ENCODE measurements around the gene LAMB1.

The LAMB1 gene

GRCh38 chr7:108038986-108039385 lies 36.0 kb upstream of the LAMB1 start:
- Histone ChIP-seq H2BK12ac (ENCODE audit: low read length) (no peak overlapping the region), H3K36me3 (replicated peaks in 1 of 2; ENCODE audit: control insufficient read depth in 2 of 2, insufficient read depth in 2 of 2, low read length in 2 of 2) (no peaks in the 10 kb centered on the region), H3K23ac (ENCODE audit: low read depth, low read length, poor library complexity) (no peak overlapping the region), H3K27me3 (ENCODE audit: control insufficient read depth in 3 of 3, insufficient read depth in 3 of 3, low read depth in 1 of 3, low read length in 3 of 3) (no peaks in the 10 kb centered on the region), H3K4ac (ENCODE audit: low read length) (no peak overlapping the region), H3K14ac (ENCODE audit: low read length) (no peak overlapping the region), H3K4me1 (ENCODE audit: control insufficient read depth in 2 of 2, insufficient read depth in 1 of 2, low read depth in 1 of 2, low read length in 2 of 2) (no peaks in the 10 kb centered on the region), H4K91ac (ENCODE audit: low read depth, low read length, poor library complexity) (no peak overlapping the region), H3K9ac (ENCODE audit: low read depth, low read length, poor library complexity) (no peak overlapping the region), H3K4me2 (ENCODE audit: insufficient read depth, low read length, poor library complexity, severe bottlenecking) (no peak overlapping the region), H3K79me1 (ENCODE audit: low read depth, low read length) (no peaks in the 10 kb centered on the region), H2BK120ac (ENCODE audit: low read depth, low read length) (no peak overlapping the region), H2BK15ac (ENCODE audit: low read length) (no peak overlapping the region), H2AK5ac (ENCODE audit: low read depth, low read length) (no peak overlapping the region), H3K18ac (ENCODE audit: low read length) (no peak overlapping the region), H3K27ac (replicated peaks; ENCODE audit: low read length) (no peak overlapping the region), H2BK5ac (ENCODE audit: low read length) (no peak overlapping the region), H4K8ac (ENCODE audit: low read depth, low read length) (no peak overlapping the region), H2AFZ (ENCODE audit: low read length) (no peak overlapping the region), H3K4me3 (ENCODE audit: low read length in 2 of 2) (no peak overlapping the region), H3K9me3 (replicated peaks in 1 of 2; ENCODE audit: control insufficient read depth in 2 of 2, insufficient read depth in 1 of 2, low read depth in 1 of 2, low read length in 2 of 2) (no peaks in the 10 kb centered on the region)
- DNase-seq (ENCODE audit: low spot score) = no peak

- Histone ChIP-seq H3K36me3 (replicated peaks in 1 of 2; ENCODE audit: control insufficient read depth in 2 of 2, insufficient read depth in 2 of 2, low read length in 2 of 2) (no peaks in the 10 kb centered on the region), H2BK120ac (ENCODE audit: low read depth, low read length) (no peak overlapping the region)
- no CpG with 5 or more reads among the region's 1 CpG for WGBS, 2 donors (ENCODE audit: extremely low coverage in 2 of 2, insufficient read length in 2 of 2, insufficient replicate concordance in 1 of 2)
Observed at GRCh38 chr7:108037741-108038140, 34.8 kb upstream of the LAMB1 start.

GRCh38 chr7:108037140-108037539 lies 34.2 kb upstream of the LAMB1 start:
- Histone ChIP-seq H3K4me1 (ENCODE audit: control insufficient read depth in 2 of 2, insufficient read depth in 1 of 2, low read depth in 1 of 2, low read length in 2 of 2) (no peaks in the 10 kb centered on the region), H2BK12ac (ENCODE audit: low read length) (no peak overlapping the region), H4K91ac (ENCODE audit: low read depth, low read length, poor library complexity) (no peak overlapping the region), H2BK15ac (ENCODE audit: low read length) (no peak overlapping the region), H3K36me3 (replicated peaks in 1 of 2; ENCODE audit: control insufficient read depth in 2 of 2, insufficient read depth in 2 of 2, low read length in 2 of 2) (no peaks in the 10 kb centered on the region), H2AK5ac (ENCODE audit: low read depth, low read length) (no peak overlapping the region), H3K27me3 (ENCODE audit: control insufficient read depth in 3 of 3, insufficient read depth in 3 of 3, low read depth in 1 of 3, low read length in 3 of 3) (no peaks in the 10 kb centered on the region), H4K8ac (ENCODE audit: low read depth, low read length) (no peak overlapping the region), H3K27ac (replicated peaks; ENCODE audit: low read length) (no peak overlapping the region), H3K4me3 (ENCODE audit: low read length in 2 of 2) (no peak overlapping the region), H3K4ac (ENCODE audit: low read length) (no peak overlapping the region), H3K9me3 (replicated peaks in 1 of 2; ENCODE audit: control insufficient read depth in 2 of 2, insufficient read depth in 1 of 2, low read depth in 1 of 2, low read length in 2 of 2) (no peaks in the 10 kb centered on the region), H3K9ac (ENCODE audit: low read depth, low read length, poor library complexity) (no peak overlapping the region), H2BK120ac (ENCODE audit: low read depth, low read length) (no peak overlapping the region), H3K14ac (ENCODE audit: low read length) (no peak overlapping the region), H3K18ac (ENCODE audit: low read length) (no peak overlapping the region), H2BK5ac (ENCODE audit: low read length) (no peak overlapping the region), H3K23ac (ENCODE audit: low read depth, low read length, poor library complexity) (no peak overlapping the region), H3K79me1 (ENCODE audit: low read depth, low read length) (no peaks in the 10 kb centered on the region), H2AFZ (ENCODE audit: low read length) (no peak overlapping the region), H3K4me2 (ENCODE audit: insufficient read depth, low read length, poor library complexity, severe bottlenecking) (no peak overlapping the region)
- no peak for DNase-seq (ENCODE audit: low spot score)
- no CpG with 5 or more reads among the region's 3 CpGs for WGBS, 2 donors (ENCODE audit: extremely low coverage in 2 of 2, insufficient read length in 2 of 2, insufficient replicate concordance in 1 of 2)

More at GRCh38 chr7:108037741-108038140, 34.8 kb upstream of the LAMB1 start:
- no peak overlapping the region for H3K23ac ChIP-seq (ENCODE audit: low read depth, low read length, poor library complexity)
- no peak overlapping the region for H3K27ac ChIP-seq (replicated peaks; ENCODE audit: low read length)
- no peak overlapping the region for H2BK12ac ChIP-seq (ENCODE audit: low read length)
- DNase-seq (ENCODE audit: low spot score) = no peak
- no peak overlapping the region for H2BK15ac ChIP-seq (ENCODE audit: low read length)
- no peaks in the 10 kb centered on the region for H3K79me1 ChIP-seq (ENCODE audit: low read depth, low read length)
- H3K4me3 ChIP-seq (ENCODE audit: low read length in 2 of 2) = no peak overlapping the region
- H3K9me3 ChIP-seq (replicated peaks in 1 of 2; ENCODE audit: control insufficient read depth in 2 of 2, insufficient read depth in 1 of 2, low read depth in 1 of 2, low read length in 2 of 2) = no peaks in the 10 kb centered on the region
- H2AFZ ChIP-seq (ENCODE audit: low read length) = no peak overlapping the region
- no peak overlapping the region for H4K8ac ChIP-seq (ENCODE audit: low read depth, low read length)
- H2AK5ac ChIP-seq (ENCODE audit: low read depth, low read length) = no peak overlapping the region
- H3K27me3 ChIP-seq (ENCODE audit: control insufficient read depth in 3 of 3, insufficient read depth in 3 of 3, low read depth in 1 of 3, low read length in 3 of 3) = no peaks in the 10 kb centered on the region
- no peak overlapping the region for H3K18ac ChIP-seq (ENCODE audit: low read length)
- no peak overlapping the region for H3K14ac ChIP-seq (ENCODE audit: low read length)
- H3K4ac ChIP-seq (ENCODE audit: low read length) = no peak overlapping the region
- no peak overlapping the region for H3K4me2 ChIP-seq (ENCODE audit: insufficient read depth, low read length, poor library complexity, severe bottlenecking)
- no peaks in the 10 kb centered on the region for H3K4me1 ChIP-seq (ENCODE audit: control insufficient read depth in 2 of 2, insufficient read depth in 1 of 2, low read depth in 1 of 2, low read length in 2 of 2)
- H2BK5ac ChIP-seq (ENCODE audit: low read length) = no peak overlapping the region
- H4K91ac ChIP-seq (ENCODE audit: low read depth, low read length, poor library complexity) = no peak overlapping the region
- H3K9ac ChIP-seq (ENCODE audit: low read depth, low read length, poor library complexity) = no peak overlapping the region

- Histone ChIP-seq H3K4me2 (ENCODE audit: insufficient read depth, low read length, poor library complexity, severe bottlenecking) (no peak overlapping the region), H2AK5ac (ENCODE audit: low read depth, low read length) (no peak overlapping the region), H3K79me1 (ENCODE audit: low read depth, low read length) (no peaks in the 10 kb centered on the region), H4K91ac (ENCODE audit: low read depth, low read length, poor library complexity) (no peak overlapping the region), H3K9ac (ENCODE audit: low read depth, low read length, poor library complexity) (no peak overlapping the region), H3K27ac (replicated peaks; ENCODE audit: low read length) (no peak overlapping the region), H2BK12ac (ENCODE audit: low read length) (no peak overlapping the region), H3K4ac (ENCODE audit: low read length) (no peak overlapping the region), H3K4me1 (ENCODE audit: control insufficient read depth in 2 of 2, insufficient read depth in 1 of 2, low read depth in 1 of 2, low read length in 2 of 2) (peaks cover 0 to 1% of the 10 kb centered on the region in 2 donors), H2BK5ac (ENCODE audit: low read length) (no peak overlapping the region), H3K14ac (ENCODE audit: low read length) (no peak overlapping the region), H3K27me3 (ENCODE audit: control insufficient read depth in 3 of 3, insufficient read depth in 3 of 3, low read depth in 1 of 3, low read length in 3 of 3) (no peaks in the 10 kb centered on the region), H4K8ac (ENCODE audit: low read depth, low read length) (no peak overlapping the region), H3K18ac (ENCODE audit: low read length) (no peak overlapping the region), H3K9me3 (replicated peaks in 1 of 2; ENCODE audit: control insufficient read depth in 2 of 2, insufficient read depth in 1 of 2, low read depth in 1 of 2, low read length in 2 of 2) (no peaks in the 10 kb centered on the region), H2BK120ac (ENCODE audit: low read depth, low read length) (no peak overlapping the region), H2AFZ (ENCODE audit: low read length) (peak overlapping the region; percentile 66), H3K4me3 (ENCODE audit: low read length in 2 of 2) (no peak overlapping the region), H2BK15ac (ENCODE audit: low read length) (no peak overlapping the region), H3K36me3 (replicated peaks in 1 of 2; ENCODE audit: control insufficient read depth in 2 of 2, insufficient read depth in 2 of 2, low read length in 2 of 2) (no peaks in the 10 kb centered on the region), H3K23ac (ENCODE audit: low read depth, low read length, poor library complexity) (no peak overlapping the region)
- DNase-seq (ENCODE audit: low spot score) = no peak
- WGBS, 2 donors (ENCODE audit: extremely low coverage in 2 of 2, insufficient read length in 2 of 2, insufficient replicate concordance in 1 of 2) = no CpG with 5 or more reads among the region's 2 CpGs
Observed at GRCh38 chr7:108034586-108034985, 31.6 kb upstream of the LAMB1 start.
